ENCODE data around the gene ZNF20.

ZNF20 gene

DNA sequence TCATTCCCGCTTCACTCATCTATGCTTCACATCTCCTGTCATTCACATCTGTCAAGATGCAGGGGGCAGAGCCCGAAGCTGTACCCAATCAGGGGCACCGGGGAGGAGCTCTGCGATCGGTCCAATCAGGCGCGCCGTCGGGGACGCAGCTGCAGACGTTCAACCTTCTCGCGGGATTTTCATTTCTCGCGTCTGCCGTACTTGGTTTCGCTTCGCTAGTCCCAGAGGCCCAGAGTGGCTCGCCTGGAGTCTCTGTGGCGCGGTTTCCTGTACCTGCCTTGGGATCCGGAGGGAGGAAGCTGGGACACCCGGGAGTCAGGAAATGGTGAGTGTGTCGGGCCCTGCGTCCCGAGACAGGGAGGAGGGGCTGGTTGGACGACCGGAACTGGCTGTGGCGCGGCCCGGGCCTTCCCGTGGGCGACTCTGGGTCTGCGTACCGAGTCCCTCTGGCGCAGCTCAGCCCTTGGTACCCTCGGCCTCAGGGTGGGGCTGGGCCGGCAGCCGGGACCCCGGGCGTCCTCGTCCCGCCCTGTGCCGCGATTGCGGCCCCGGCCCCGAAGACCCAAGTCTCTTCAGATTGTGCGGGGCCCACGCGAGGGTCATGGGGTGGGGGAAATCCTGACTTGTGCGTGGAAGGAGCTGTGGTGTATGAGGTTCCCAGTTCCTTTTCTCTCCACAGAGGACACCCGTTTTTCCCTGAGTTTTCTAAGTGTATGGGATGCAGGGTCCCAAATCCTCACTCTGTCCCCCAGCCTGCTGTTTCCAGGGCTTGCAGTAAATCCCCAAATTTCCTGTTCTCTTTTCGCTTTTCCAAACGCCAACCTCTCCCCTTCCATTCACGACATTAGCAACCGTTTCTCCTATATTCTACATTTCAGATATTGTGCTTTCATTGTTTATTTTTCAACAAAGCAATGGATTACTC is 23.0 kb upstream of the ZNF20 start, which contains the start of gene ZNF136:
Gene ZNF136 (plus strand): TSS at position 215 of the 925 bp plus-strand sequence. CDS start 108 bp downstream, at position 323.
- Mint-ChIP-seq H3K27me3 (ENCODE audit: low read depth, poor library complexity) (peaks cover 16% of the 10 kb centered on the region), H3K27ac (peak within 1 kb of the TSS; percentile 99), H3K4me1 (peaks cover 26% of the 10 kb centered on the region), H3K36me3 (ENCODE audit: low read depth) (peaks cover 35% of the 10 kb centered on the region), H3K9me3 (peaks cover 53% of the 10 kb centered on the region), H3K4me3 (peak within 1 kb of the TSS; percentile 96)
- DNase-seq: peak; percentile 83
- TF ChIP-seq, protein P1, sequence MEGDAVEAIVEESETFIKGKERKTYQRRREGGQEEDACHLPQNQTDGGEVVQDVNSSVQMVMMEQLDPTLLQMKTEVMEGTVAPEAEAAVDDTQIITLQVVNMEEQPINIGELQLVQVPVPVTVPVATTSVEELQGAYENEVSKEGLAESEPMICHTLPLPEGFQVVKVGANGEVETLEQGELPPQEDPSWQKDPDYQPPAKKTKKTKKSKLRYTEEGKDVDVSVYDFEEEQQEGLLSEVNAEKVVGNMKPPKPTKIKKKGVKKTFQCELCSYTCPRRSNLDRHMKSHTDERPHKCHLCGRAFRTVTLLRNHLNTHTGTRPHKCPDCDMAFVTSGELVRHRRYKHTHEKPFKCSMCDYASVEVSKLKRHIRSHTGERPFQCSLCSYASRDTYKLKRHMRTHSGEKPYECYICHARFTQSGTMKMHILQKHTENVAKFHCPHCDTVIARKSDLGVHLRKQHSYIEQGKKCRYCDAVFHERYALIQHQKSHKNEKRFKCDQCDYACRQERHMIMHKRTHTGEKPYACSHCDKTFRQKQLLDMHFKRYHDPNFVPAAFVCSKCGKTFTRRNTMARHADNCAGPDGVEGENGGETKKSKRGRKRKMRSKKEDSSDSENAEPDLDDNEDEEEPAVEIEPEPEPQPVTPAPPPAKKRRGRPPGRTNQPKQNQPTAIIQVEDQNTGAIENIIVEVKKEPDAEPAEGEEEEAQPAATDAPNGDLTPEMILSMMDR (IDR thresholded peaks at IDR 0.05): no peak

DNA sequence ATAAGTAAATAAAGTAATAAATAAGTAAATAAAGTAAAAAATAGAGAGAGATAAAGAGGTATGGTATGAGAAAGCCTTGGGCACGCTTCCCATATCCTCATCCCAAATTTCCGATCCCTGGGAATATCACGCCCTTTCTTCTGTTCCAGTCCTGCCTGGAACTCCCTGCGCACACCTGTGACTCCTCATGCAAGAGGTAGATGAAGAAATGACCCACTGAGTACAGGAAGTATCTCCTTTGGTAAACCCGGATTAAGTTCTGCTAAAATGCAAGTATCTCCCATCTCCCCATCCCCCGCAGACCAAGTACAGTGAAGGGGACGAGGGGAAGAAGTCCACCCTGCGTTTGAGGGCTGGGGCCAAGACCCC is 22.3 kb upstream of the ZNF20 start:
- Mint-ChIP-seq H3K4me3 (peak overlapping the region; percentile 96), H3K9me3 (peaks cover 53% of the 10 kb centered on the region), H3K36me3 (ENCODE audit: low read depth) (peaks cover 29% of the 10 kb centered on the region), H3K27ac (peak overlapping the region; percentile 9), H3K27me3 (ENCODE audit: low read depth, poor library complexity) (peaks cover 16% of the 10 kb centered on the region), H3K4me1 (peaks cover 26% of the 10 kb centered on the region)
- no peak for DNase-seq
- TF ChIP-seq, protein P1 (IDR thresholded peaks at IDR 0.05): no peak

DNA sequence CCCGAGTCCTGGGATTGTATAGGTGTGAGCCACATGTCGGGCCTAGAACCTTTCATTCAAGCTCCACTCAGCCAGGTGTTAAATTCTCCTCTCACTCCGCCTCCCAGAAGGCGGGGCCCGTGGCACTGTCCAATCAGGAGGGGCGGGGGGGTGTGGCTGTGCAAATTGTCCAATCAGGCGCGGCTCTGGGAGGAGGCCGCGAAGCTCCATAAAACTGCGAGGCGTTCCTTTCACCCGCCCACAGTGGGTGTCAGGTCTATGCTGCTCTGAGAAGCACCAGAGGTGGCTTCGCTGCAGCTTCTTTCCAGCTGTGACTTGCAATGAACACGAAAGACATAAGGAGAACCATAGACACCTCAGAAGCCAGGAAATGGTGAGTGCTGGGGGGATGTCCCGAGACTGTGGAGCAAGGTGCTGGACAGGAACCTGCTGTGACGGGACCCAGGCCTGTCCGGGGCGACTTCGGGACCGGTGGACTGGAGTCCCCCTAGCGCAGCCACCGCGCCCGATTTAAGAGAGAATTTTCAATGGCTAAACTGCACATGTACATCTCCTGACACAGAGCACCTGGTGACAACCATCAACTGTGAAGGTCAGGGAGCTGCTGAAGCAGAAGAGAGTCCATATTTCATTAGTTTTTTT is 19.7 kb upstream of the ZNF20 start:
- Mint-ChIP-seq H3K36me3 (ENCODE audit: low read depth) (peaks cover 17% of the 10 kb centered on the region), H3K4me1 (peaks cover 27% of the 10 kb centered on the region), H3K27me3 (ENCODE audit: low read depth, poor library complexity) (peaks cover 16% of the 10 kb centered on the region), H3K4me3 (no peak overlapping the region), H3K9me3 (peaks cover 48% of the 10 kb centered on the region), H3K27ac (no peak overlapping the region)
- DNase-seq: no peak
- TF ChIP-seq, protein P1 (IDR thresholded peaks at IDR 0.05): no peak

DNA sequence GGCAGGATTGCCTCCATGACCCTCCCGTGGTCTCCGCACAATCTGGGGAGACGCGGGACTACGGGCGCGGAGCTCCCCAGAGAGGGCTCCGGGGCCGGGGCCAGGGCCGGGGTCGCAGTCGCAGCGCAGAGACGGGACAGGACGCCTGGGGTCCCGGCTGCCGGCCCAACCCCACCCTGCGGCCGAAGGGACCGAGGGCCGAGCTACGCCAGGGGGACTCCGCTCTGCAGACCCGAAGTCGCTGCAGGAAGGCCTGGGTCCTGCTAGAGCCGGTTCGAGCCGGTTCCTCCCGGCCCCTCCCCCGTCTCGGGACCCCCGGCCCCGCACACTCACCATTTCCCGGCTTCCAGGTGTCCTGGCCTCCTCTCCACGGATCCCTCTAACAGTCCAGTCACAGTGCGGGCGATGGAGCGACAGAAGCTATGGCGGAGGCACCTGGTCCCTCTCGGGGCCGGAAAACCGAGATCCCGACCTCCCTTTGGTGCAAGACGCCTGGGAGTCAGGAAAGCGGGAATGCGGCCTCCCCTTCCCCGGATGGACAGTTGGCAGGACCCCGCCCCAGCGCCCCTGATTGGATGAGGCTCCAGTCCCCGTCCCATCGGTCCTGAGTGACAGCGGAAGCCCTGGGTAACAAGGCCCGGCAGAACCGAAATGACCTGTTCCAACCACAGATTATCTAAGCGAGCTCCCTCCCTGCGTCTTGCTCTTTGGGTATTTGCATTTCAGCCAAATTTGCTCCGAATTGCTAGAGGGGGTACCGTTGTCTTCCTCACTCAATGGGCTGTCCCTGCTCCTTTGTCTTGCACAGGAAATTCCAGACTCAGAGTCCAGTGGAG is 16.3 kb upstream of the ZNF20 start, which contains the start of gene ZNF625:
Gene ZNF625 (minus strand): TSS at position 512 of the 836 bp plus-strand sequence. CDS start 176 bp downstream, at position 336.
- TF ChIP-seq, protein P1 (IDR thresholded peaks at IDR 0.05): no peak

DNA sequence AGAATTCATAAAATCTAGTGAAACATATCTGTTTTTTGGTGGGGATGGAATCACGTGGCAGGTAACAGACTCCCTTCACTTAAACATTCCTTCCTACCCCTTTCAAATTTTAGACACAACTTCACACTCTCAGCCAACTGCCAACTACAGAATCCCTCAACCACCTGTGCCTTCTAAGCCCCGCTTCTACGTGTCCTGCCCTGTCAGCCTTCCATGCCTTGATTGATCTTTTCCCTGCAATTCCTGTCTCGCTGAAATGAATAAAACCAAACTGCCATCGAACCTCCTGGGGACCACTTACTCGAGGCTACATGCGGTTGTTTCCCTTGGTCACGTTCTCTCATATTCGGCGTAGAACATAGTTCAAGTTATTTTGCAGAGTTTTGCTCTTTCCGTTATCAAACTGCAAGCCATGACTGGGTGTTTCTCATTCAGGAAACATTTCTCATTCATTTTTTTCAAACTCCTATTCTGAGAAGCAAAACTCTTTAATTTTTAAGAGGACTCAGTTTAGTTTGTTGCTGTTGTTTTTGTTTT is 15.2 kb upstream of the ZNF20 start:
- no peak for DNase-seq
- Mint-ChIP-seq H3K9me3 (peaks cover 77% of the 10 kb centered on the region), H3K4me1 (peaks cover 11% of the 10 kb centered on the region), H3K36me3 (ENCODE audit: low read depth) (peaks cover 59% of the 10 kb centered on the region), H3K4me3 (peak overlapping the region; percentile 88), H3K27ac (peak overlapping the region; percentile 19), H3K27me3 (ENCODE audit: low read depth, poor library complexity) (peaks cover 12% of the 10 kb centered on the region)
- TF ChIP-seq, protein P1 (IDR thresholded peaks at IDR 0.05): no peak

More for the DNA sequence above, 16.3 kb upstream of the ZNF20 start, which contains the start of gene ZNF625:
- DNase-seq: peak; percentile 89
- Mint-ChIP-seq H3K27me3 (ENCODE audit: low read depth, poor library complexity) (peaks cover 19% of the 10 kb centered on the region), H3K4me1 (peaks cover 11% of the 10 kb centered on the region), H3K9me3 (peaks cover 73% of the 10 kb centered on the region), H3K36me3 (ENCODE audit: low read depth) (peaks cover 49% of the 10 kb centered on the region), H3K4me3 (peak within 1 kb of the TSS; percentile 88), H3K27ac (peak within 1 kb of the TSS; percentile 99)

Measured in nephron progenitor cell (in vitro differentiated cells).